Liver (tissue), 9 donors: Measurements from ENCODE around the gene ABHD2. TPM values are rescaled to one million over a fixed set of nuclear protein-coding genes. Genes with fewer than 3 reads are reported as not detected.

ENCODE experiments used
- DNase-seq: peaks from one replicate; pipeline ENCODE4 v3.0.0-alpha.2; 2017; ENCODE audit warnings: low spot score
- H3K27ac ChIP-seq, 2 donors: one replicate each; pipeline ENCODE4 v1.7.0; 2013; ENCODE audit warnings: inconsistent platforms in 2 of 2, low read length in 2 of 2, control low read depth in 1 of 2, low read depth in 1 of 2, mild to moderate bottlenecking in 1 of 2
- H3K27me3 ChIP-seq, 4 donors: one replicate each; pipeline versions ENCODE4 v1.6.1 to v1.7.0; 2013; ENCODE audit warnings: low read length in 3 of 4, inconsistent platforms in 1 of 4, mild to moderate bottlenecking in 1 of 4, moderate library complexity in 1 of 4; ENCODE audit not compliant: control insufficient read depth in 4 of 4, insufficient read depth in 4 of 4
- H3K36me3 ChIP-seq, 4 donors: one replicate each; pipeline versions ENCODE4 v1.6.1 to v1.7.0; 2013; ENCODE audit warnings: low read length in 3 of 4, mild to moderate bottlenecking in 3 of 4, low read depth in 1 of 4, moderate library complexity in 1 of 4; ENCODE audit not compliant: control insufficient read depth in 4 of 4, insufficient read depth in 3 of 4
- H3K4me1 ChIP-seq, 4 donors: one replicate each; pipeline versions ENCODE4 v1.6.1 to v1.7.0; 2013; ENCODE audit warnings: low read length in 3 of 4, mild to moderate bottlenecking in 3 of 4, moderate library complexity in 1 of 4; ENCODE audit not compliant: control insufficient read depth in 4 of 4, insufficient read depth in 4 of 4
- H3K4me3 ChIP-seq, 3 donors: one replicate each; pipeline versions ENCODE4 v1.6.1 to v1.7.0; 2013; ENCODE audit warnings: low read length in 3 of 3, control low read depth in 1 of 3, low read depth in 1 of 3, mild to moderate bottlenecking in 1 of 3
- H3K9ac ChIP-seq, 2 donors: one replicate each; pipeline ENCODE4 v1.7.0; 2013; ENCODE audit warnings: low read length in 2 of 2, mild to moderate bottlenecking in 2 of 2, moderate library complexity in 2 of 2, control low read depth in 1 of 2, low read depth in 1 of 2
- H3K9me3 ChIP-seq, 4 donors: one replicate each; pipeline versions ENCODE4 v1.6.1 to v1.7.0; 2013; ENCODE audit warnings: low read length in 3 of 4; ENCODE audit not compliant: control insufficient read depth in 4 of 4
- EGR1 ChIP-seq, 2 donors: IDR thresholded peaks; 2 replicates each; pipeline ENCODE4 v1.6.1; 2016 to 2018; ENCODE audit warnings: antibody characterized with exemption in 2 of 2, low read depth in 2 of 2
- FOXA1 ChIP-seq: IDR thresholded peaks from 2 replicates; pipeline ENCODE4 v1.6.1; 2016; ENCODE audit warnings: antibody characterized with exemption
- FOXA2 ChIP-seq: IDR thresholded peaks from 2 replicates; pipeline ENCODE4 v1.6.1; 2016; ENCODE audit warnings: antibody characterized with exemption
- GABPA ChIP-seq, 2 donors: IDR thresholded peaks in 1 of 2; conservative IDR thresholded peaks in 1 of 2; 2 replicates each; pipeline ENCODE4 v1.6.1; 2016; ENCODE audit warnings: antibody characterized with exemption in 2 of 2, mild to moderate bottlenecking in 1 of 2, moderate library complexity in 1 of 2
- HNF4A ChIP-seq, 2 donors: conservative IDR thresholded peaks; 2 replicates each; pipeline ENCODE4 v1.6.1; 2016; ENCODE audit warnings: antibody characterized with exemption in 2 of 2, mild to moderate bottlenecking in 2 of 2
- HNF4G ChIP-seq: IDR thresholded peaks from 2 replicates; pipeline ENCODE4 v1.6.1; 2016; ENCODE audit warnings: antibody characterized with exemption
- JUND ChIP-seq, 2 donors: IDR thresholded peaks; 2 replicates each; pipeline ENCODE4 v1.6.1; 2016; ENCODE audit warnings: antibody characterized with exemption in 2 of 2
- NR2F2 ChIP-seq: IDR thresholded peaks from 2 replicates; pipeline ENCODE4 v1.6.1; 2016; ENCODE audit warnings: antibody characterized with exemption
- RAD21 ChIP-seq, 2 donors: IDR thresholded peaks; 2 replicates each; pipeline ENCODE4 v1.6.1; 2016; ENCODE audit warnings: antibody characterized with exemption in 2 of 2, mild to moderate bottlenecking in 2 of 2
- SP1 ChIP-seq: IDR thresholded peaks from 2 replicates; pipeline ENCODE4 v1.6.1; 2018; ENCODE audit warnings: antibody characterized with exemption, mild to moderate bottlenecking
- TAF1 ChIP-seq: conservative IDR thresholded peaks from 2 replicates; pipeline ENCODE4 v1.6.1; 2016; ENCODE audit warnings: antibody characterized with exemption, mild to moderate bottlenecking
- YY1 ChIP-seq: IDR thresholded peaks from 2 replicates; pipeline ENCODE4 v1.6.1; 2016; ENCODE audit warnings: antibody characterized with exemption, mild to moderate bottlenecking
- WGBS: extraction: QIAGEN DNeasy Blood & Tissue Kit; methylation state at CpG from one replicate; pipeline ENCODE4 v1.1.7; 2013; 5-methylcytosine and 5-hydroxymethylcytosine counted together
- polyA plus RNA-seq, 2 donors: library from polyadenylated mRNA; stranded (reverse) in 1 of 2; unstranded in 1 of 2; fragments of 200-250 nt in 1 of 2; fragments of >200 nt in 1 of 2; fragmentation: Nextera tagmentation in 1 of 2; extraction: Ambion mirVana in 1 of 2; gene quantifications; one replicate each; pipeline versions ENCODE4 v1.2.1 to v1.2.3, GENCODE V29; 2013 to 2015
- total RNA-seq, 2 donors: library from RNA; depleted of rRNA; stranded (reverse); fragments of >200 nt; gene quantifications; one replicate each; pipeline ENCODE4 v1.2.3, GENCODE V29; 2014
- TF ChIP-seq, protein P1 (sequence below): fragments of 150-350 bp; IDR thresholded peaks from 2 replicates; pipeline ENCODE4 v1.5.1; 2017; ENCODE audit warnings: improper control_type of control experiment, low read depth, low read length; ENCODE audit not compliant: missing input control
- TF ChIP-seq, protein P2 (sequence below): IDR thresholded peaks from 2 replicates; pipeline ENCODE4 v1.6.1; 2016; ENCODE audit warnings: antibody characterized with exemption, mild to moderate bottlenecking
- TF ChIP-seq, protein P3 (sequence below): IDR thresholded peaks from 2 replicates; pipeline ENCODE4 v1.6.1; 2016; ENCODE audit warnings: antibody characterized with exemption
- TF ChIP-seq, protein P4 (sequence below): IDR thresholded peaks from 2 replicates; pipeline ENCODE4 v1.6.1; 2016; ENCODE audit warnings: antibody characterized with exemption
- TF ChIP-seq, protein P5 (sequence below): IDR thresholded peaks from 2 replicates; pipeline ENCODE4 v1.6.1; 2016; ENCODE audit warnings: antibody characterized with exemption
- donor health status: healthy.
- donor health status: healthy.
- donor health status: healthy.
- donor health status: healthy.
- donor health status: healthy.

ABHD2 gene
- total and polyA plus RNA-seq, 4 donors: 34.6 to 663 (median 65.1) TPM

DNA sequence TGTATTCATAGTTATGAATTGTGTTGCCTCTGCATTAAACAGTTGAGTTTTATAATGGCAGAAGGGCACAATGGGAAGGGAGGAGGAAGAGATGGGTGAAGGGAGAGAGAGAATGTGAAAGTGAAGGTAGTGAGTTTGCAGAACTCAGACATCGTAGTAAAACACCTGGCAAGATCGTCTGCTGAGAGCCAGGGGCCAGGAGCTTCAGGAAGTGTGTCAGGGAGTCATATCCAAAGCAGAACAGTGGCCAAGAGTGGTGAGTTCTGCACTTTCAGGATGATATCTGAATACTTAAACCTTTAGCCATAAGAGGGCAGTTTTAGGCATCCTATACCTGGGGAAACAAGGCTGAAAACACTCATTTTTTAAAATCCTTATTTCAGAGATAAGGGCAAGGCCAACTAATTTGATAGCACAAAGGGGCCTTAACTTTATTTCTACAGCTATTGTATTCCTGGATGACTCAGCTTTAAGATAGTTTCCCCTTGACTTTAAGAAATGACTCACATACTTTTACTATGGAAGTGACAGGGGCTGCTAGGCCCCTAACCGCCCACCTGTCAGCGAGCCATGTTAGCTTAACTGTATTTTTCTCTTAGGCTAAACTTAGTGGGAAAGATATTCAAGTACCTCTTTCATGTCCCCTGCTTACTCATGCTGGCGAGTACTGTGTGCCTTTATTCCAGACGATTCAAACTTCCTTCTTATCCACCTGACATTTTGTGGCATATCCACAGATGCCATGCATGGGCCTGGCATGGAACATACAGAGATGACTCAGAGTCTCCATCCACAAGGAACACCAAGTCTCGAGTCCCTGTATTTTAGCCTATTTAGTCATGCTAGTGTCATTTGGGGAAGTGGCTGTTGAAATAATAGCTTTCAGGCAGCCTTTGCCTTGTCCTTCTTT is 79.3 kb downstream of the ABHD2 start:
- TF ChIP-seq, protein P1, sequence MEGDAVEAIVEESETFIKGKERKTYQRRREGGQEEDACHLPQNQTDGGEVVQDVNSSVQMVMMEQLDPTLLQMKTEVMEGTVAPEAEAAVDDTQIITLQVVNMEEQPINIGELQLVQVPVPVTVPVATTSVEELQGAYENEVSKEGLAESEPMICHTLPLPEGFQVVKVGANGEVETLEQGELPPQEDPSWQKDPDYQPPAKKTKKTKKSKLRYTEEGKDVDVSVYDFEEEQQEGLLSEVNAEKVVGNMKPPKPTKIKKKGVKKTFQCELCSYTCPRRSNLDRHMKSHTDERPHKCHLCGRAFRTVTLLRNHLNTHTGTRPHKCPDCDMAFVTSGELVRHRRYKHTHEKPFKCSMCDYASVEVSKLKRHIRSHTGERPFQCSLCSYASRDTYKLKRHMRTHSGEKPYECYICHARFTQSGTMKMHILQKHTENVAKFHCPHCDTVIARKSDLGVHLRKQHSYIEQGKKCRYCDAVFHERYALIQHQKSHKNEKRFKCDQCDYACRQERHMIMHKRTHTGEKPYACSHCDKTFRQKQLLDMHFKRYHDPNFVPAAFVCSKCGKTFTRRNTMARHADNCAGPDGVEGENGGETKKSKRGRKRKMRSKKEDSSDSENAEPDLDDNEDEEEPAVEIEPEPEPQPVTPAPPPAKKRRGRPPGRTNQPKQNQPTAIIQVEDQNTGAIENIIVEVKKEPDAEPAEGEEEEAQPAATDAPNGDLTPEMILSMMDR: no peak
- TF ChIP-seq EGR1 (IDR thresholded peaks at IDR 0.05; ENCODE audit: low read depth in 2 of 2) (no peak), YY1 (no peak), FOXA2 (no peak), RAD21 (IDR thresholded peaks at IDR 0.05) (no peak), HNF4G (no peak), NR2F2 (no peak), TAF1 (no peak), FOXA1 (no peak), HNF4A (conservative IDR thresholded peaks at IDR 0.05) (no peak), SP1 (no peak), GABPA (IDR thresholded peaks at IDR 0.05 in 1 of 2, conservative IDR thresholded peaks at IDR 0.05 in 1 of 2) (no peak), JUND (IDR thresholded peaks at IDR 0.05) (no peak)
- TF ChIP-seq, protein P2, sequence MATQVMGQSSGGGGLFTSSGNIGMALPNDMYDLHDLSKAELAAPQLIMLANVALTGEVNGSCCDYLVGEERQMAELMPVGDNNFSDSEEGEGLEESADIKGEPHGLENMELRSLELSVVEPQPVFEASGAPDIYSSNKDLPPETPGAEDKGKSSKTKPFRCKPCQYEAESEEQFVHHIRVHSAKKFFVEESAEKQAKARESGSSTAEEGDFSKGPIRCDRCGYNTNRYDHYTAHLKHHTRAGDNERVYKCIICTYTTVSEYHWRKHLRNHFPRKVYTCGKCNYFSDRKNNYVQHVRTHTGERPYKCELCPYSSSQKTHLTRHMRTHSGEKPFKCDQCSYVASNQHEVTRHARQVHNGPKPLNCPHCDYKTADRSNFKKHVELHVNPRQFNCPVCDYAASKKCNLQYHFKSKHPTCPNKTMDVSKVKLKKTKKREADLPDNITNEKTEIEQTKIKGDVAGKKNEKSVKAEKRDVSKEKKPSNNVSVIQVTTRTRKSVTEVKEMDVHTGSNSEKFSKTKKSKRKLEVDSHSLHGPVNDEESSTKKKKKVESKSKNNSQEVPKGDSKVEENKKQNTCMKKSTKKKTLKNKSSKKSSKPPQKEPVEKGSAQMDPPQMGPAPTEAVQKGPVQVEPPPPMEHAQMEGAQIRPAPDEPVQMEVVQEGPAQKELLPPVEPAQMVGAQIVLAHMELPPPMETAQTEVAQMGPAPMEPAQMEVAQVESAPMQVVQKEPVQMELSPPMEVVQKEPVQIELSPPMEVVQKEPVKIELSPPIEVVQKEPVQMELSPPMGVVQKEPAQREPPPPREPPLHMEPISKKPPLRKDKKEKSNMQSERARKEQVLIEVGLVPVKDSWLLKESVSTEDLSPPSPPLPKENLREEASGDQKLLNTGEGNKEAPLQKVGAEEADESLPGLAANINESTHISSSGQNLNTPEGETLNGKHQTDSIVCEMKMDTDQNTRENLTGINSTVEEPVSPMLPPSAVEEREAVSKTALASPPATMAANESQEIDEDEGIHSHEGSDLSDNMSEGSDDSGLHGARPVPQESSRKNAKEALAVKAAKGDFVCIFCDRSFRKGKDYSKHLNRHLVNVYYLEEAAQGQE: no peak
- TF ChIP-seq, protein P3, sequence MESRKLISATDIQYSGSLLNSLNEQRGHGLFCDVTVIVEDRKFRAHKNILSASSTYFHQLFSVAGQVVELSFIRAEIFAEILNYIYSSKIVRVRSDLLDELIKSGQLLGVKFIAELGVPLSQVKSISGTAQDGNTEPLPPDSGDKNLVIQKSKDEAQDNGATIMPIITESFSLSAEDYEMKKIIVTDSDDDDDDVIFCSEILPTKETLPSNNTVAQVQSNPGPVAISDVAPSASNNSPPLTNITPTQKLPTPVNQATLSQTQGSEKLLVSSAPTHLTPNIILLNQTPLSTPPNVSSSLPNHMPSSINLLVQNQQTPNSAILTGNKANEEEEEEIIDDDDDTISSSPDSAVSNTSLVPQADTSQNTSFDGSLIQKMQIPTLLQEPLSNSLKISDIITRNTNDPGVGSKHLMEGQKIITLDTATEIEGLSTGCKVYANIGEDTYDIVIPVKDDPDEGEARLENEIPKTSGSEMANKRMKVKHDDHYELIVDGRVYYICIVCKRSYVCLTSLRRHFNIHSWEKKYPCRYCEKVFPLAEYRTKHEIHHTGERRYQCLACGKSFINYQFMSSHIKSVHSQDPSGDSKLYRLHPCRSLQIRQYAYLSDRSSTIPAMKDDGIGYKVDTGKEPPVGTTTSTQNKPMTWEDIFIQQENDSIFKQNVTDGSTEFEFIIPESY: no peak
- TF ChIP-seq, protein P4, sequence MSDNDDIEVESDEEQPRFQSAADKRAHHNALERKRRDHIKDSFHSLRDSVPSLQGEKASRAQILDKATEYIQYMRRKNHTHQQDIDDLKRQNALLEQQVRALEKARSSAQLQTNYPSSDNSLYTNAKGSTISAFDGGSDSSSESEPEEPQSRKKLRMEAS: no peak
- TF ChIP-seq, protein P5, sequence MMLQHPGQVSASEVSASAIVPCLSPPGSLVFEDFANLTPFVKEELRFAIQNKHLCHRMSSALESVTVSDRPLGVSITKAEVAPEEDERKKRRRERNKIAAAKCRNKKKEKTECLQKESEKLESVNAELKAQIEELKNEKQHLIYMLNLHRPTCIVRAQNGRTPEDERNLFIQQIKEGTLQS: no peak
- no peak for DNase-seq
- no peak overlapping the region for H3K4me3 ChIP-seq
- peaks cover 4 to 46% (median 20%) of the 10 kb centered on the region in 4 donors for H3K36me3 ChIP-seq
- H3K27ac ChIP-seq: peak overlapping the region; percentile 5 to 13
- H3K9me3 ChIP-seq: no peaks in the 10 kb centered on the region
- 61% methylated on average over 7 of the region's 7 CpGs for WGBS
- H3K27me3 ChIP-seq: no peaks in the 10 kb centered on the region
- H3K4me1 ChIP-seq: peaks cover 4 to 36% (median 34%) of the 10 kb centered on the region in 4 donors
- H3K9ac ChIP-seq: no peak overlapping the region
